Esophagus squamous epithelium (tissue), 4 donors: ENCODE results near the gene PLEKHB2.

Experiments
- POLR2A ChIP-seq, 4 donors: fragments of 450-650 bp; IDR thresholded peaks; one replicate each; pipeline ENCODE4 v1.6.1; 2017; ENCODE audit warnings: antibody characterized with exemption in 4 of 4, mild to moderate bottlenecking in 4 of 4, moderate library complexity in 3 of 4
- TF ChIP-seq, protein P1 (sequence below), 6 experiments: fragments of 450-650 bp in 4 of 6; fragments of 200-600 bp in 2 of 6; sonication (generic) in 2 of 6; IDR thresholded peaks; one replicate each; pipeline ENCODE4 v1.5.1; 2016 to 2019; ENCODE audit warnings: antibody characterized with exemption in 6 of 6, mild to moderate bottlenecking in 4 of 6, moderate library complexity in 4 of 6

- TF ChIP-seq, protein P1, sequence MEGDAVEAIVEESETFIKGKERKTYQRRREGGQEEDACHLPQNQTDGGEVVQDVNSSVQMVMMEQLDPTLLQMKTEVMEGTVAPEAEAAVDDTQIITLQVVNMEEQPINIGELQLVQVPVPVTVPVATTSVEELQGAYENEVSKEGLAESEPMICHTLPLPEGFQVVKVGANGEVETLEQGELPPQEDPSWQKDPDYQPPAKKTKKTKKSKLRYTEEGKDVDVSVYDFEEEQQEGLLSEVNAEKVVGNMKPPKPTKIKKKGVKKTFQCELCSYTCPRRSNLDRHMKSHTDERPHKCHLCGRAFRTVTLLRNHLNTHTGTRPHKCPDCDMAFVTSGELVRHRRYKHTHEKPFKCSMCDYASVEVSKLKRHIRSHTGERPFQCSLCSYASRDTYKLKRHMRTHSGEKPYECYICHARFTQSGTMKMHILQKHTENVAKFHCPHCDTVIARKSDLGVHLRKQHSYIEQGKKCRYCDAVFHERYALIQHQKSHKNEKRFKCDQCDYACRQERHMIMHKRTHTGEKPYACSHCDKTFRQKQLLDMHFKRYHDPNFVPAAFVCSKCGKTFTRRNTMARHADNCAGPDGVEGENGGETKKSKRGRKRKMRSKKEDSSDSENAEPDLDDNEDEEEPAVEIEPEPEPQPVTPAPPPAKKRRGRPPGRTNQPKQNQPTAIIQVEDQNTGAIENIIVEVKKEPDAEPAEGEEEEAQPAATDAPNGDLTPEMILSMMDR (IDR thresholded peaks at IDR 0.05) = no peak
- no peak for TF ChIP-seq POLR2A (IDR thresholded peaks at IDR 0.05)
Observed at GRCh38 chr2:131148426-131148825, 43.3 kb downstream of the PLEKHB2 start.
